HL-60 (cell line): ENCODE data around the gene LSAMP.

ENCODE experiments used
- CTCF ChIP-seq: IDR thresholded peaks from one replicate; pipeline ENCODE4 v1.5.1; 2011; ENCODE audit warnings: low read length, control low read depth, inconsistent platforms; ENCODE audit not compliant: insufficient read depth
- REST ChIP-seq: IDR thresholded peaks from 2 replicates; pipeline ENCODE4 v1.6.1; 2012; ENCODE audit warnings: low read depth; ENCODE audit not compliant: insufficient replicate concordance
- SPI1 ChIP-seq: IDR thresholded peaks from 2 replicates; pipeline ENCODE4 v1.6.1; 2012; ENCODE audit warnings: low read depth, mild to moderate bottlenecking, borderline replicate concordance

- TF ChIP-seq CTCF (no peak), REST (no peak), SPI1 (no peak)
Measured at GRCh38 chr3:116394365-116394764, 50.9 kb downstream of the LSAMP start.
